ENCODE measurements around the gene NTM.

NTM gene

DNA sequence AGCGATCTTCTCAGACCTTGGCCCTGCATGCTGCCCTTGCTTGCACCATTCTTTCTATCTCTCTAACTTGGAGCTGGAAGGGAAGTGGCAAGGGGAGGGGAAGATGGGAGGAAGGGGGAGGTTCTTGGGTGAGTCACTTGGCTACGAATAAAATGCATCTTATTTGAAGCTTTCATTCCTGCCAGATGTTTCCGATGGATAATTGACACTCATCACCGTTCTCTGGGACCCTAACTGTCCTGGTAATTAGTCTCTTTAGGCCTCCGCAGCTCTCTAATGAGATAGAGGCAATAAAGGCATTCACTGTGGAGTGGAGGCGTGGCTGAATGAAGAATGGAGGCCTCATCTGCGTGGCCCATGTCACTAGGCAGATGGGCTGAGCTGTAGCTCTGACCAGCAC lies 960.1 kb downstream of the NTM start:
- no peak for TF ChIP-seq CTCF (conservative IDR thresholded peaks at IDR 0.05)
- no peak overlapping the region for H3K27ac ChIP-seq

DNA sequence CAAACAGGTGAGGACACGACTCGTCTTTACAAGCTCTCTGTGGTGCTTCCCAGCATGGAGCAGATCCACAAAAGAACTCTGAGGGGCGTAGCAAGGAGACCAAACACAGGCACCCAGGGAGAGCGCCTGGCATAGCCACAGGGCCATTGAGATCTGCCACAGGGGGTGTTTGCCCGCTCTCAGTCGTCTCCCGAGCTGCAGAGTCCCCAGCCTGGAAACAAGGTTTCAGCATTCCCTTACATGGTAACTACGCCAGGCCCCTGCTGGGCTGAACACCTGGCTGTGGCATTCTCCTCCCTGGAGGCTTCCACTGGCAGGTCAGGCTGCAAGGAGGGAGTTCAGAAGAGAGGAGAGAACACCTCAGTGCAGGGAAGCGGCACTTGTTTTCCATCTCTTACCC lies 962.1 kb downstream of the NTM start:
- no peak for TF ChIP-seq CTCF (conservative IDR thresholded peaks at IDR 0.05)
- no peak overlapping the region for H3K27ac ChIP-seq

DNA sequence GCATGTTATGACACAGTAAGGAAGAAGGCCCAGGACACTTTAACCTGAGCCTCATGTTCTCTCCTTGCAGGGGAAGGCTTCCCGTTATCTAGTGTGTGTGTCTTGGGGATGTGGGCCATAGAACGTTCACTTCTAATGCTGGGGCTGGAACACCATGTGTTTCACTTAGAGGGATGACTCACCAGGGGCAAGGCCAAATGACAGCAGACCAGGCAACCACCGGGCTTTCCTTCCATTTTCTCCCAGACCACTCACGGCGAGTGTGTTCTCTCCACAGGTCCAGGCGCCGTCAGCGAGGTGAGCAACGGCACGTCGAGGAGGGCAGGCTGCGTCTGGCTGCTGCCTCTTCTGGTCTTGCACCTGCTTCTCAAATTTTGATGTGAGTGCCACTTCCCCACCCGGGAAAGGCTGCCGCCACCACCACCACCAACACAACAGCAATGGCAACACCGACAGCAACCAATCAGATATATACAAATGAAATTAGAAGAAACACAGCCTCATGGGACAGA lies 964.4 kb downstream of the NTM start:
- TF ChIP-seq CTCF (conservative IDR thresholded peaks at IDR 0.05), result no peak
- no peak overlapping the region for H3K27ac ChIP-seq

GRCh38 chr11:132335311-132335710 lies 964.9 kb downstream of the NTM start:
- TF ChIP-seq CTCF (conservative IDR thresholded peaks at IDR 0.05), result no peak

DNA sequence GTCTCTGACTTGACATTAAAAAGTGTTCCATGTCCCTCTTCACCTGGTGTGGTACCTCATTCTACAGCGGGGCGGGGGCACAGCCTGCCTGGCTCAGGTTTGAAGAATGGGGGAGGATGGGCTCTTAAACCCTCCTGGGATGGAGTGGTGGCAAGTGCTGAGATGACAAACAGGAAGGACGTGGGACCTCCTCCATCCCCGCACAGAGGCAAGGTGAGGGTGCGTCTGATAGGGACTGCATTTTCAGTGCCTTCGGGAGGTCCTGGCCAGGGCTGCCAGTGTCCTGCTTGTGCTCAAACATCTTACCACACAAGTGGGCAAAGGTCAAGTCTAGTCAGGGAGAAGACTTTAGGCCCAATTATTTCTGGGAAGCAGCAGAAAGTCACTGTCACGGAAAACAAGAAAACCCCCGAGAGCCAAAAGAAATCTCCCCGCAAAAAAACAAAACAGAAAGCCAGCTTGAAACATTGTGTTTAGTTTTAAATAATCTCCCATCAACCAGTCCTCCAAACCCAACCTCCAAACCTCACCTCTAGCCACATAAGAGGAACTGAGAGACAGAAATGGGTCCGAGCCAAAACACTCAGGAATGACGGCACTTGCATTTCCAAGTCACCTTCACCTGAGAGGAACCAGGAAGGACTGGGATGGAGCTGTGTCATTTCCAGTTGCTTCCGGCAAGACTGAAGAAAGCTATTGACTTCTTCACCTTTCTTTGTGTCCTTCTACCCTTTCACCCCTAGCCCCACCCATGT lies 966.5 kb downstream of the NTM start:
- TF ChIP-seq CTCF (conservative IDR thresholded peaks at IDR 0.05), result no peak
- H3K27ac ChIP-seq, result no peak overlapping the region

More at GRCh38 chr11:132335311-132335710, 964.9 kb downstream of the NTM start:
- no peak overlapping the region for H3K27ac ChIP-seq

GRCh38 chr11:132337819-132338416 lies 967.5 kb downstream of the NTM start:
- no peak for TF ChIP-seq CTCF (conservative IDR thresholded peaks at IDR 0.05)
- no peak overlapping the region for H3K27ac ChIP-seq

GRCh38 chr11:132342408-132342807 lies 972.0 kb downstream of the NTM start:
- no peak overlapping the region for H3K27ac ChIP-seq
- TF ChIP-seq CTCF (conservative IDR thresholded peaks at IDR 0.05), result no peak

Data from VCaP (cell line).